DOHH2 (cell line): Measurements from ENCODE around the gene KIAA0040.

Experiments used
- EZH2phosphoT487 ChIP-seq: fragments of 200-600 bp; sonication (generic); IDR thresholded peaks from 2 replicates; pipeline ENCODE4 v1.6.1; 2017; ENCODE audit warnings: borderline replicate concordance, mild to moderate bottlenecking, antibody characterized with exemption, low read length, moderate library complexity, mixed read lengths
- TF ChIP-seq, protein P1 (sequence below): fragments of 200-600 bp; sonication (generic); IDR thresholded peaks from one replicate; pipeline ENCODE4 v1.5.1; 2014; ENCODE audit warnings: antibody characterized with exemption, mild to moderate bottlenecking, low read depth, low read length; ENCODE audit not compliant: poor library complexity, severe bottlenecking

DNA sequence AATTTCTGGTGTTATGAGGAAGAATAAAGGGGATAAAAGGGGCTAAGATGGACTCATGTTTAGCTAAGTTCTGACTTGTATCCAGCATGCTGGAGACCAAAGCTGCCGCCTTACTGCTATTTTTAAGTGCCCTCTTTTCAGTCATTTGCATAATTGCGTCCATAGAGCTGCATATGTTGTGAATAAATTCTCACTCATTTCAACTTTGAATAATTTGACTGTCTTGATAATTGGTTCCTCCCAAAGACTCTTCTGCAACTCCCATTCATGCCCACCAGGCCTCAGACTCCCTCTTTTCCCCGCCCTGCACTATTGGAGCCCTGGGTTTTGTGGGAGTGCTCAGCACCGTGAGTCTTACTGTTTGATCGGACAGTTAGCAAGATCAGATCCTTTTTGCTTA lies 45.0 kb downstream of the KIAA0040 start:
- TF ChIP-seq, protein P1, sequence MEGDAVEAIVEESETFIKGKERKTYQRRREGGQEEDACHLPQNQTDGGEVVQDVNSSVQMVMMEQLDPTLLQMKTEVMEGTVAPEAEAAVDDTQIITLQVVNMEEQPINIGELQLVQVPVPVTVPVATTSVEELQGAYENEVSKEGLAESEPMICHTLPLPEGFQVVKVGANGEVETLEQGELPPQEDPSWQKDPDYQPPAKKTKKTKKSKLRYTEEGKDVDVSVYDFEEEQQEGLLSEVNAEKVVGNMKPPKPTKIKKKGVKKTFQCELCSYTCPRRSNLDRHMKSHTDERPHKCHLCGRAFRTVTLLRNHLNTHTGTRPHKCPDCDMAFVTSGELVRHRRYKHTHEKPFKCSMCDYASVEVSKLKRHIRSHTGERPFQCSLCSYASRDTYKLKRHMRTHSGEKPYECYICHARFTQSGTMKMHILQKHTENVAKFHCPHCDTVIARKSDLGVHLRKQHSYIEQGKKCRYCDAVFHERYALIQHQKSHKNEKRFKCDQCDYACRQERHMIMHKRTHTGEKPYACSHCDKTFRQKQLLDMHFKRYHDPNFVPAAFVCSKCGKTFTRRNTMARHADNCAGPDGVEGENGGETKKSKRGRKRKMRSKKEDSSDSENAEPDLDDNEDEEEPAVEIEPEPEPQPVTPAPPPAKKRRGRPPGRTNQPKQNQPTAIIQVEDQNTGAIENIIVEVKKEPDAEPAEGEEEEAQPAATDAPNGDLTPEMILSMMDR: no peak
- TF ChIP-seq EZH2phosphoT487: no peak
